TTC549 (cell line): ENCODE measurements around the gene DCUN1D4.
"Not testable (repeated sequence)": the region's sequence is repeated elsewhere in the genome, so short reads cannot be mapped to it uniquely, and the experiment has no call there.

Source experiments
- FAIRE-seq: peaks from 2 replicates; lab custom pipeline; 2012; peaks lifted over from hg19 to GRCh38; lab: Jason Lieb, UNC

DCUN1D4 gene

DNA sequence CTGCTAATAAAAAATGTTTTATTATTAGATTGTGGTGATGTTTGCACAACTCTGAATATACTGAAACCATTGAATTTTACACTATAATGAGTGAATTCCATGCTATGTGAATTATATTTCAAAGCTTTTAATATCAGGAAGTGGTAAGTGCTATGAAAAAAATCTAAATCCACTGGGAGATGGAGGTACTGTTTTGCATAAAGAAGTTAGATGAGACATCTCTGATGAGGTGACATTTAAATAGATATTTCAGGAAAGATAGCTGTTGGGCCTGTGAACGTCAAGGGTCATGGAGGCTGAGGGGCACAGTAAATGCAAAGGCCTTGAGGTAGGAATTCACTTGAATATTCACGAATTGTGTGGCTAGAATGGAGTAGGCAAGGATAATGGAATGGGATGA, 12.3 kb downstream of the DCUN1D4 start:
- FAIRE-seq: no peak

DNA sequence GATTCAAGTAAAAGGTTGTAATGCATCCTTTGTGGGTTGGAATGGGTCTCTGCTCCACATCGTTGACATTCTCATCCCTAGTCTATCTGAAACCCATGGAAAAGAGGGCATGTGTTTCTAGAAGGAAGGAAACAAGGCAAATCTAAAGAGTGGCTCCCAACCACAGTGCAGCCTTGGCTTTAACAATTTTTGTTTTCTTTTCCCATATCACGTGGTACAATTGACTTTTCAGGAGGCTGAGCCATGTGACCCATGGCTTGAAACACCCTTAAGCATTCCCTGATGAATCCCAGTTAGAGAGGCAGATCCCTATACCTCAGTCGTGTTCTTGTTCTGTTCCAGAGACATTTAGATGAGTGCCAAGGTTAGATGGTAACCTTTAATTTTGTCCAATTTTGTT, 12.8 kb downstream of the DCUN1D4 start:
- no peak for FAIRE-seq

DNA sequence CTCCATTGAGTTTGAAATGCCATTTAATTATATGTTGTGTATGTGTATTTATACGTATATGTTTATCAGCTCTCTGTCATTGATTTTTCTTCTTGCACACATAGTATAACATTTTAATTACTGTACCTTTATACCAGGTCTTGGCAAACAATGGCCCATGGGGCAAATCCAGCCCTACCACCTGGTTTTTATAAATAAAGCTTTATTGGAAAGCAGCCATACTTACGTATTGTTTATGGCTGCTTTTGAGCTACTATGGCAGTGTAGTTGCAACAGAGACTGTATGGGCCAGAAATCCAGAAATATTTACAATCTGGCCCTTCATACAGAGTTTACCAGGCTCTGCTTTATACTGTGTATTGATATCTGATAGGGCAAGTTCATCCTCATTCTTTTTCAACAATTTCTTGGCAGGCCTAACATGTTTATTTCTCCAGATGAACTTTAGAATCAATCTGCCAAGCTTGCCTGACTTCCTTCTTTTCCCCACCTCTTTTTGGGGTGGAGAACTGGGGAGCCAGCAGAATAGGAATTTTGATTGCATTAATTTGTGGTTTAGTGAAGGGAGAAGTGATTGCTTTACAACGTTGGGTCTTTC, 15.8 kb downstream of the DCUN1D4 start:
- FAIRE-seq: no peak

DNA sequence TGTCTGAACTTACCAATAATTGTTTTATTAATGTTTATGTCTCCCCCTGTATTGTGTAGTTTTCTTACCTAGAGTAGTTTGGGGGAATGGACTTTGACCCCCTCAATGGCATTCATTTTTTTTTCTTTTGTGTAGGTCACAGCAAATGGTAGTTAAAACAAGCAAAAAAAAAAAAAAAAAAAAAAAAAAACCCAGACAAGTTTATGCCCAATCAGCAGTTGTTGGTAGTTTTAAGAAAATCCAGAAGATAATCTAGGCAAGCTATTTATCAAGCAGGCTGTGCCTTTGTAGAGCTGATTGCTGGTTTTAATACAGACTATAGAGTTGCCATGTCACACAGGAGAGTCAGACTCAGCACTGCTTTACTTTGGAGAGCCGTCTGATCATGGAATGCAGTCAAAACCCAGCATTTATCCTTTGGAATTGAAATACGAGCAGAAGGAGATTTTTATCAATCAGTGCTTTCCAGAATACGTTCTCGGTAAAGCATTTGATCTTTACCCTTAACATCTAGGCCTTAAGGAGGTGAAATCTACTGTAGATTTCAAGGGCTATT, 16.6 kb downstream of the DCUN1D4 start:
- FAIRE-seq: no peak

DNA sequence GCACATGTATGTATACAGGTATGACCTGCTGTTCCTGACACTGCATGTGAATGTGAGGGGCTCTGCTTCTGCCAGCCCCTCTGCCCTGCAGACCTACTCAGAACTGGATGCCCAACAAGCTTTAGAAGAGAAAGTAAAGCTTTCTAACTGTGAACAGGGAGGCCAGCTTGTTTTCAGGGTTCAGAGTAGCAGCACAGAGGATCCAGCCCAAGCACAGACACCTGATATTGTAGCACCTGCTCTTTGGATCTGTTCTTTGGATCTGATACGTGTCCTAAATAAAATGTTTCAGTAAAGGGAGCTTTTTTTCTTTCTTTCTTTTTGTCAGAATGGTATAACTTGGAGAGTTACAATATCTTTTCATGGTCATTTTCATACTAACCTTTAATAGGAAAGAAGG, 19.2 kb downstream of the DCUN1D4 start:
- FAIRE-seq: no peak

DNA sequence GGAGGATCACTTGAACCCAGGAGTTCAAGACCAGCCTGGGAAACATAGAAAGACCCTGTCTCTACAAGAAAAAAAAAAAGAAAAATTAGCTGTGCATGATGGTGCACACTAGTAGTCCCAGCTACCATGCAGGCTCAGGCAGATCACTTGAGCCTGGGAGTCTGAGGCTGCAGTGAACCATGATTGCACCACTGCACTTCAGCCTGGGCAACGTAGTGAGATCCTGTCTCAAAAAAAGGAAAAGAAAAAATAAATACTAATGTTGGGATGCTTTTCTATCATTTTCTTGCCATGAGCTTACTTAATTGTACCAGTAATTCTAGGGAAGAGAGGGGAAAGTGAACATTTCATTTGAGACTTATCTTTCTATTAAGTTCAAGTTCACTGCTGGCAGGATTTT, 19.8 kb downstream of the DCUN1D4 start:
- FAIRE-seq: no peak

DNA sequence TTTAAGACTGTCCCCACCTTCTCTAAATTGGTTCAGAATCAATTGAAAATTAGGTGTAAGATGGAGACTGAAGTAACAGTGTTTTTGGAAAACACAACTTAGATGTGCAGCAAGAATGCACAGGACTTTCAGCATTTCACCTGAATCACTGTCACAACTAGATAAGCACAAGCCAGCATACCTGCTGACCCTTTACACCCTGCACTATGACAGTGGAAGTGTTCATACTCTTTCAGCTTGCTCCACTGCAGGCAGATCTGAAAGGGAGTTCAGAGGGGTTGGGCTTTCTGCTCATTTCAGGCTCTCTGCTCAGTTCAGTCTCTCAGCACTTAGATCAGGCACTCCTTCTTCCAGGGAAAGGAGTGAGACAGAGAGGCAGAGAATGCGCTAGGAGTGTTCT, 22.8 kb downstream of the DCUN1D4 start:
- no peak for FAIRE-seq

DNA sequence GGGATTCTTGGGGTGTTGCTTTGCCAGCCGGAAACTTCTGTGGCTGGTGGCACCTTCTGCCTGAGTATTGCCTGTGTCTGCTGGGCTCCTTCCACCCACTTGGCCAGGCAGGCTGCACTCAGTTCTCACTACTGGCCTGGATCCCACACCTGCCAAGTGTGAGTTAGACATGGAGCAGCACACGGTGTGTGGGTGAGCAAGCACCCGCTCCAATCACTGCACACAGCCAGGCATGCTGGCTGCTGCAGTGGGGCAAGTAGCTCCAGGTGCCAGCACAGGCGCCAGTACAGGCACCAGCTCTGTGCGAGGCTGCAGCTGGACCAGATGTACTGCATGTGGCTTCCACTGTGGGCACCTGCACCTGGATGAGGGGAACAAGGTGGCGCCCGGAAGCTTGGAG, 23.9 kb downstream of the DCUN1D4 start:
- FAIRE-seq: no peak

DNA sequence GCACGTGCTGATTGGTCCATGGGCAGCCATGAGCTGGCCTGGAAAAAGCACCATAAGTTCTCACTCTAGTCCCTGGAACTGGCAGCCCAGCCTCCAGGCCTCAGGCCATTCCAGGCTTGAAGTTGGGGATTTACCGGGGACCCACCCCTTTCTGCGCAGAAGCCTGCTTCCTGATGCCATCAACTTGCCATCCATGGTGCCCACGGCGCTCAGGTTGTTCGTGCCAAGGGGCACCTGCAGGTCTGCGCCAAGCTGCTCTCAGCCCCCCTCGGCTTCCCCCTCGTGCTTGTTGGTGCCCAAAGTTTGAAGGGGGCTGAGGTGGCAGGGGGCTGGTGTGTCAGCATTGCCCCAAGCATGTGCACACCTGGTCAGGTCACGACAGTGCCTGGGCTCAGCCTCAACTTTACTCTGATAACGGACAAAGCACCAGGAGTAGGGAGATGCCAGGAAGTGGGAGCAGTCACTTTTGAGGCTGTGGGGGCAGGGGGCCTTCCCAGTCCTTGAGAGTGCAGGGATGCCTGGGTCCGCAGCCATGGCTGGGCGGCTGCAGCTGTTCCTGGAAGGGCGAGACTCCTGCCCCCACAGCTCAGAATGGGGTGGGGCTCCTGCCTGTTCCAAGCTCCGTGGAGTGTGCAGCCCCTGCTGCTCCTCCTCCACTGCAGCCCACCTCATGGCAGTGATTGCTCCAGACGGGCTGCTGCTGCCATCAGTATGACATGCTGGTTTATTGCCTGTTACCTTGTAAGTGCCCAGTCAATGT, 24.9 kb downstream of the DCUN1D4 start:
- FAIRE-seq: no peak

DNA sequence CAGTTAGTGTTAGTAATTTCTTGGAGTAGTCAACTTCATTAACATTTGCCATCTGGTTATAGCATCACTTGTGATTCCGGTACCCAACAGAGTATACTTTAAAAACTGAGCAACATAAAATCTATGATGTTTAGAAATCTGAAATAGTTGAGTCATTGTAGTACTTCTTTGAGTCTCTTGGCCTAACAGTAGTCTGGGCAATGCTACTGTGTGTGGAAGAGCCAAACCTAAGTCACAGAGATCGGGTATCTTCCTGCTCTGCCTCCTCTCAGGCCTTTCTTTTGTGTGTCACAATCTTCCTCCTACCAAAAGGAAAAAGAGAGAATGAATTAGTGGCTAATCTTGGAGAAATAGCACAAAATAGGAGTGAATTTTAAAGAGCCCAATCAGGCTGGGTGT, 25.5 kb downstream of the DCUN1D4 start:
- FAIRE-seq: no peak

DNA sequence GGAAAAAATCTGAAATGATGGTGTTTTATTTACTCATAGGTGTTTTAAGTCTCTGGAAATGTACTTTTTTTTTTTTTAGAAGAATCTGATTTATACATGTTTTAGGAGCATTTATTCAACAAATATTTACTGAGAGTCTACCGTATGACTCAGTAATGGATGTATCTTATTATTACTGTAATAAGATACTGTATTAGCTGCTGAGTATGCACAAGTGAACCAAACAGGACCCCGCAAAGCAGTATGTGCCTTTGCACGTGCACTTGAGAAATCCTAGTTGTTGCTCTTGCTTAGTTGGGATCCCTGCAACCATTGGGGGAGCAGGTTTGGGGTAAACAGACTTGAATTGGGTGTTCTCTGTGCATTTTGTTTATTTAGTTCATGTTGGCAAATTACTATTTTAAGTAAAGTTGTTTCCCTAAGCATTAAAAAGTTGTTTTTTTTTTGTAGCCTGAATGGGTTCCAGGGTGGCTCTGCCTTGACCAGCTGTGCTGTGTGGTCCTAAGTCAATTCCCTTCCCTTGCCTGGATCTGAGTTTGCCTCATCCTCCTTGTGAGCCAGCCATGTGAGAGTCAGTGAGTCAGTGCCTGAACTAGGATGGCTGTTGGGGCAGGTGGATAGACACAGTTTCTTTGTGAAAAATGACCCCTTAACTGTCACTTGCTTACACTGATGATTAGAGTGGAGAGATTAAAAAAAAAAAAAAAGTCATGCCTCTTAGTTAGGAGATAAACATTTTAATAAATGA, 27.7 kb downstream of the DCUN1D4 start:
- no peak for FAIRE-seq

DNA sequence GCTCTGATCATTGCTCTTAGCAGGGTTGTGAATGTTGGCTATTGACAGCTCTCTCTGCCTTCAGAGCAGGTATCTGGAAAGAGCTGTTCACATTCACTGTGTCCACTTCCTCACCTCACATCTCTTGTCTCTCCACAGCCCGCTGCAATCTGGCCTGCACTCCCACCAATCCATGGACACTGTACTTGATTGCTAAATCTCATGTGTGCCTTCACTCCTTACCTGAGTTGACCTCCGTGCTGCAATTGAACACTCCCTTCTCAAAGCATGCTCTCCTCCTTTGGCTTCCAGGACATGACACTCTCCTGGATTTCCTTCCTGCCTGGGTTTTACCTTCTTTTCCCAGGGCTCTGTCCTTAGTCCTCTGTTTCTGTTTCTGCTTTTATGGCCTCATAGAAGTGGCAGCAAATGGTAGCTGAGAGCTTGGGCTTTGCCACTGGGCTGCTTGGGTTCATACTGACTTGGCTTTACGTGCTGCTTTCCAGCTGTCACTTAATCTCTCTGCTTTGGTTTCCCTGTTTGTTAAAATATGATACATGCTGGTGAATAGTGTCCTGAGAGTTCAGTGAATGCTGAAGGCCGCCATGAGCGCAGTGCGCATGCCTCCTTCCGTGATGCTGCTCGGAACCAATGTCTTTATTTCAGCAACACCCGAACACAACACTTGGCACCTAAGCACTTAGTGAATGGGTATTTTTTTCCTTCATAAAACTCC, 29.5 kb downstream of the DCUN1D4 start:
- no peak for FAIRE-seq

DNA sequence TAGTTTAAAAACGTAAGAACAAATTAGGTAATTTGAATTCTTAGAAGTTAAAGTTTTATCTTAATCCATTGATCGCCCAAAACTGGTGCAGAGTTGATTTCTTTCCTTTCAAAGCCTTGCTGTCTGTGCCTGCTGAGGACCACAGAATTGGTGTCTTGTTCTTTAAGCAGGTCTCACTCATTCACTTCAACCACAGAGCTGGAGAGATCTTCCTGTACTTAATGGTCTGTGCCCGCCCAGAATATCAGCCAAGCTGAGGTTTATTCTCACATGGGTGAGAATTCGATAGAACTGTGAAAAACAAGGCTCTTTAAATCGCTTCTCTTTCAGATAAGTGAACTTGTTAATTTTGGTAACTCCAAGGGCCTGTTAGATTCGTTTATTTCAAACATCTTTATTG, 31.6 kb downstream of the DCUN1D4 start:
- FAIRE-seq: no peak

DNA sequence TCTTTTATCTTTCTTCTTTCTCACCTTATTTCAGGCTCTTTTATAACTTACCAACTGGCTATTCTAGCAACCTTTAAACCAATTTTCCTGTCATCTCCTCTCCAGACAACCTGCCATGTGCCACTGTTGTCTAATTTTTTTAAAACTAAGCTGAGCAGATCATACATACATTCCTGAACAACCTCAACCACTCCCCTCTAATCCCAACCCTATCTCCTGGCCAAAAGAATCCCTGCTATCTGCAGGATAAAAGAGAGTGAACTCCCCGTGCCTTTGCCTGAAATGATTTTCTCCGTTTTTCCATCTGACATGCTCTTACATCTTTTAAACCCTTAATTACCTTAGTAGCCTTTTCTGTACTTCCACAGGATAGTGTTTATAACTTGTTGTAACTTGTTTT, 35.5 kb downstream of the DCUN1D4 start:
- FAIRE-seq: no peak

DNA sequence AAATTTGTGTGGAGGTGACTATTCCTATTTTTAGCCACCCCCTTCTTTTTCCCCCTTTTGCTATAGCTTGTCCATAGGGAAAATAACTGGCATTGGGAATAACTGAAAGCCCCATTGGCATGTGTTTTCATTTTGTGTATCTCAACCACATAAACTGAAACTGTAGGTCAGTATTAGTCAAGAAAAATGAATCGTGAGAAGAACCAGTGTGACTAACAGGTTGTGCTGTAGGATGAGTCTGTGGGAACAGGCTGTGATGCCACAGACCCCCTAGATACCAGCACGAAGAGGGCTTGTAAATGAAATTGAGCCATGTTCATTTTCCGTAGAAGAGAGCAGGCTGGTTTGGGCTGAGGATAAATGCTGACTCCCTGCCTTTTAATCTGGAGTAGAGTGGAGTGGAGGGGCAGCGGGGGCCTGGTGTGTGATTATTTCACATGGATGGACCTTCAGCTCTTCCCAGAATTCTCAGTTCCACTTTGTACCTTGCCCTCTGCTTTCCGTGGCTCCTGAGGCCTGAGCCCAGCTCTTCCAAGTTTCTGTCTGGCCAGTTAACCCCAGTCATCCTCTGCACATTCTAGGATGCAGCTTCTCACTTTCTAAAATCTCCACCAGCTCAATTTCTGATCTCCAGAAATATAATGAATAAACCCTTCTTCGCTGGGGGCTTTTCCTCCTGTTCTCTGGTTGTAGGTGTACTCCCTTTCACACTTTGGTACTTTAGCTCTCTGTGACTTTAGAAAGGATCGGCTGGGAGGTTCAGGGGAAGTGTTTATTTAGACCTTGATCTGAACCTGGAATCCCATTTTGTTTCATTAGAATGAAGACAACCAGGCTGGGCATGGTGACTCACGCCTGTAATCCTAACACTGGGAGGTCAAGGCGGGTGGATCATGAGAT, 37.3 kb downstream of the DCUN1D4 start:
- FAIRE-seq: no peak

DNA sequence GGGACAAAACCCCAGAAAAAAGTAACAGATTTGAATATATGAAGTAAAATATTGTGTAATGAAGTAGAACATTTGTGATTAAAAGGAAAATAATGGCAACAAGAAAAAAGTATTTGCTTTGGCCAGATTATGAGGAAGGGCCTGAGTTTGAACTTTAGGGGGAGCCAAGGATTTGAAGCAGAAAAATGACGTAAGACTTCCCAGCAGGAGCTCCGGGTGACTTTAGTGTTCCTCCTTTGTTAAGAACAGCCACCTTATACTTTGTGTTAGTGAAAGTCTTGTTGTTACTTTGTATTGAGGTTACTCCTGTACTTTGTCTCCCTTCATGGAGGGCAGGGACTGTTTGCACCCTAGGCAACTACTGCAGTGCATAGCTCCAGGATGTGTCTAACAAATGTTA, 41.1 kb downstream of the DCUN1D4 start:
- no peak for FAIRE-seq

DNA sequence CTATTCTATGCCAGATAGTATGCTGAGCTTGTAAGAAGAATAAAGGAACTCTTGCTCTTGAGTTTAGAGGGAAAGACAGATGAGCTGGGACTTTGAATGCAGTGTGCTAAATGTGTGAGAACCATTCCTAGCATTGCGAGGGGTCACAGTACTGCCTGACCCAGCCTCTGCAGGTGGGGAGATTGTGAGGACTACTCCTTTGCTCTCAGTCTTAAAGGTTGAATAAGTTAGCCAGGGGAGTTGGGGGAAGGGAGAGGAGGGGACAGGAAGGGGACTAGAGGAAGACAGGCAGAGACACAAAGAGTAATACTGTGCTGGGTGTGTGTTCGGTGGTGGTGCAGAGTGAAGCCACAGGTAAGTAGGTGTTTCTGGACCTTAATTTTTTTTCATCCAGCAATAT, 41.7 kb downstream of the DCUN1D4 start:
- FAIRE-seq: no peak

DNA sequence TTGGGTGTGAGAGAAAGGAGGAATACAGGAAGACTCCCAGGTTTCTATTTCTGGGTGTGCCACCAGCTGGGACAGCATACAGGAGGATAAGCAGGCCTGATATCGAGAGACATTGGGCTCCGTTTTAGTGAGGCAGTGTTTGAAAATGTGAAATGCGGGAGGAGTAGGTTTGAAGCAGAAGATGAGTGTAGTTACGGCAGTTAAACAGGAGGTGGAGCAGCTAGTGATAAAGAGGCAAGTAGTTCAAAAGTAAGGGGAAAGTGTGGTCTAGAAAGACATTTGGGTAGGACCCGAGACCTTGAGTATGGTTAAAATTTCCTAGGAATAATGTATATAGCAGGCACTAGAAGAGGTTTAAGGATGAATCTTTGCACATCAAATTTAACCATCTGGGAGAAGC, 42.4 kb downstream of the DCUN1D4 start:
- no peak for FAIRE-seq

DNA sequence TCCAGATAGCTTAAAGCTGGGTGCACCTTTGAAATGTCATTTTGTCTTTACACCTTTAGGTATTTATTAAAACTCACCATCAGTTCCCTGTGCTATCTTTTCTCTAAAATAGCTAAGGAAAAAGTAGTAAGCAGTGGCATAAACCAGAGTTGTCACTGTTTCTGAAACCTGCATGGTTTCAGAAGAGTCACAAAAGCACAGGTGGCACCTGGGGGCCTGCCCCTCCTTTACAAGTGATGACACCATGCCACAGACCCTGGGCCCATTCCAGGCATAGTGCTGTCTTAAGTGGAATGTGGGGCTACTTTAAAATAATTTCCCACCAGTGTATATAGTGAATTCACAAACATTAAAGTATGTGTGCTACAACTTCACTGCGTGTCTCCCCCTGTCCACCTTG, 47.8 kb downstream of the DCUN1D4 start:
- no peak for FAIRE-seq

DNA sequence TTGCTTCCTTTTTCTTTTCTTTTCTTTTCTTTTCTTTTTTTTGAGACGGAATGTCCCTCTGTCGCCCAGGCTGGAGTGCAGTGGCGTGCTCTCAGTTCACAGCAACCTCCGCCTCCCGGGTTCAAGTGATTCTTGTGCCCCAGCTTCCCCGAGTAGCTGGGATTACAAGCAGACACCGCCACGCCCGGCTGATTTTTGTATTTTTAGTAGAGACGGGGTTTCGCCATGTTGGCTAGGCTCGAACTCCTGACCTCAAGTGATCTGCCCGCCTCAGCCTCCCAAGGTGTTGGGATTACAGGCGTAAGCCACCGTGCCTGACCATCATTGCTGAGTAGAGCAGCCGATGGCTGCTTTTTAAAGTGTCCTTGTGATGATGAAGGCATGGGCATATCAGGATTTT, 50.4 kb downstream of the DCUN1D4 start:
- not testable (repeated sequence) for FAIRE-seq

DNA sequence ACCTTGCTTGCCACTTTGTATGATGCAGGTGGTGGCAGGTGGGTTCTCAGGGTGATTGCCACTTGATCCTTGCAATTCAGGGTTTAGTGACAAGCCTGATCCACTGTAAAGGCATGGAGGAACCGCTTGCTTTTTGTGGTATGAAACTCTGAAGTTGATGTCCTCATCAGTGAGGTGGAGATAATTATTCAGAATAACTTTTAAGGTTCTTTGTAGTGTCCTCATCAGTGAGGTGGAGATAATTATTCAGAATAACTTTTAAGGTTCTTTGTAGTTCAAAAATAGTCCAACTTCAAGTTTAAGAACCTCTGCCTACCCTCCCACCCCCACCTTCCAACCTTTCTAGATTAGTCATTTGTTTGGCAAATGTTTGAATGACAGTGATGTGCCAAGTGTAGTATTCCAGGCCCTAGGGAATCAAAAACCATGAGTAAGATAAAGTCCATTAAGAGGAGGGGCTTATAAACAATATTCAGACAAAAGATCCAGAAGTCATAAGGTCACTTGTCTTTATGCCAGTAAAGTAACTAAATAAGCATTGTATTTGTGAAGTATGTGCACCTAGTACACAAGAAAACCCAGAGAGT, 51.2 kb downstream of the DCUN1D4 start:
- no peak for FAIRE-seq
